Mesodermal cell (in vitro differentiated cells): ENCODE data around the gene AP2A2.

Experiments
- H3K27ac ChIP-seq: 2 replicates; pipeline ENCODE4 v1.7.0; 2013; ENCODE audit warnings: mild to moderate bottlenecking, low read depth, low read length, moderate library complexity; ENCODE audit not compliant: severe bottlenecking
- H3K36me3 ChIP-seq: 2 replicates; pipeline ENCODE4 v1.7.1; 2013; ENCODE audit warnings: mild to moderate bottlenecking, low read length, moderate library complexity; ENCODE audit not compliant: control insufficient read depth, insufficient read depth
- H3K4me1 ChIP-seq: one replicate; pipeline ENCODE4 v1.7.1; 2013; ENCODE audit warnings: mild to moderate bottlenecking, low read length; ENCODE audit not compliant: insufficient read depth, control insufficient read depth, poor library complexity, severe bottlenecking
- H3K4me3 ChIP-seq: 2 replicates; pipeline ENCODE4 v1.7.0; 2013; ENCODE audit warnings: low read length, control low read depth, mild to moderate bottlenecking; ENCODE audit not compliant: insufficient read depth, poor library complexity, severe bottlenecking; ENCODE audit errors: extremely low read depth
- H3K9me3 ChIP-seq: 2 replicates; pipeline ENCODE4 v1.7.1; 2013; ENCODE audit warnings: mild to moderate bottlenecking, low read length, moderate library complexity; ENCODE audit not compliant: control insufficient read depth
- WGBS, 2 experiments: methylation state at CpG; one replicate each; pipeline ENCODE4 v1.1.5; 2013; ENCODE audit warnings: missing lambda C conversion rate in 2 of 2; ENCODE audit not compliant: insufficient coverage in 2 of 2; 5-methylcytosine and 5-hydroxymethylcytosine counted together

AP2A2 gene

DNA sequence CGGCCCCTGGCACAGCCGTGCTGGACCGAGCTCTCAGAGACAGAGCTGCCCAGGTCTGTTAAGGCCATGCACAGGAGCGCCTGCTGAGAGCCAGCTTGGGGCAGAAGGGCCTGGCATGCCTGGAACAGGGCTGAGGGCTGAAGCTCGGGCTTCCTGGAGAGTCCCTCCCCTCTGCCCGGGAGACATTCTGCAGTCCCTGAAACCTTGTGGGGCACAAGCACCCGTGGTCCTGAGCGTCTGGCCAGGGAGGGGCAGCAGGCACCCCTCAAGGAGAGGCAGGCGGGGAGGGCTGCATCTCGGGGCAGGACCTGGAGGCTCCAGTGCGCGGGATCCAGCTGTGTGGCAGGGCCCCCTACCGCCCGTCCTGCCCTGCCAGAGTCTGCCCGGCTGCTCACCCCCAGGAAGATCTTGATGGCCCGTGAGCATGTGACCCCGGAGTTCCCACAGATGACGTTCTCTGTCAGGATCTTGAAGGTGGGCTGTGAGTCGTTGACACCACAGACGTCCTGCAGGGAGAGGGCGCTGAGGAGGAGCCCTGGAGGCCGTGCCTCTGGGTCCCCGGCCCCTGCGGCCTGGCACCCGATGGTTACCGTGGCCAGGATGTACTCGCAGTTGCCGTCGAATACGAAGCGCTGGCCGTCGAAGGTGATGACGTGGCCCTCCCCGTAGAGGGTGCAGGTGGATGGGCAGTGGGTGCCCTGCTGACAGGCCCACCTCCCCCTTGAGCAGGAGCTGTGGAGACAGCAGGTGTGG lies 99.9 kb downstream of the AP2A2 start:
- no peaks in the 10 kb centered on the region for H3K36me3 ChIP-seq
- H3K4me3 ChIP-seq = no peak overlapping the region
- no peaks in the 10 kb centered on the region for H3K9me3 ChIP-seq
- 92% methylated on average over 29 to 34 of the region's 35 CpGs for WGBS, 2 experiments
- H3K4me1 ChIP-seq = no peaks in the 10 kb centered on the region
- H3K27ac ChIP-seq = no peak overlapping the region

DNA sequence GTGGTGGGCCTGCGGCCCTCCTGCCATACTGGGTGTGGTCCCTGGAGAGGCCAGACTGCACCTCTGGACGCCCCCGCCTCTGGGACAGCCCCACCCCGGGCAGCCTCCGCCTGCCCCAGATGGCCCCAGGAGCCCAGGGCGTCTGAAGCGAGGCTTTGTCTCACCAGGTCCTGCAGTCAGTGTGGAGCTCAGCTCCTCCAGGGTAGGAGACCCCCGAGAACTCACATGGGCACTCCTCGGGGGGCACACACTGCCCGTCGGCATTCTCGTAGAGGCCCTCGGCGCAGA lies 100.4 kb downstream of the AP2A2 start:
- Histone ChIP-seq H3K36me3 (no peaks in the 10 kb centered on the region), H3K4me1 (no peaks in the 10 kb centered on the region), H3K27ac (no peak overlapping the region), H3K9me3 (no peaks in the 10 kb centered on the region), H3K4me3 (no peak overlapping the region)
- WGBS, 2 experiments = 87 to 95% methylated on average over 13 to 14 of the region's 14 CpGs

DNA sequence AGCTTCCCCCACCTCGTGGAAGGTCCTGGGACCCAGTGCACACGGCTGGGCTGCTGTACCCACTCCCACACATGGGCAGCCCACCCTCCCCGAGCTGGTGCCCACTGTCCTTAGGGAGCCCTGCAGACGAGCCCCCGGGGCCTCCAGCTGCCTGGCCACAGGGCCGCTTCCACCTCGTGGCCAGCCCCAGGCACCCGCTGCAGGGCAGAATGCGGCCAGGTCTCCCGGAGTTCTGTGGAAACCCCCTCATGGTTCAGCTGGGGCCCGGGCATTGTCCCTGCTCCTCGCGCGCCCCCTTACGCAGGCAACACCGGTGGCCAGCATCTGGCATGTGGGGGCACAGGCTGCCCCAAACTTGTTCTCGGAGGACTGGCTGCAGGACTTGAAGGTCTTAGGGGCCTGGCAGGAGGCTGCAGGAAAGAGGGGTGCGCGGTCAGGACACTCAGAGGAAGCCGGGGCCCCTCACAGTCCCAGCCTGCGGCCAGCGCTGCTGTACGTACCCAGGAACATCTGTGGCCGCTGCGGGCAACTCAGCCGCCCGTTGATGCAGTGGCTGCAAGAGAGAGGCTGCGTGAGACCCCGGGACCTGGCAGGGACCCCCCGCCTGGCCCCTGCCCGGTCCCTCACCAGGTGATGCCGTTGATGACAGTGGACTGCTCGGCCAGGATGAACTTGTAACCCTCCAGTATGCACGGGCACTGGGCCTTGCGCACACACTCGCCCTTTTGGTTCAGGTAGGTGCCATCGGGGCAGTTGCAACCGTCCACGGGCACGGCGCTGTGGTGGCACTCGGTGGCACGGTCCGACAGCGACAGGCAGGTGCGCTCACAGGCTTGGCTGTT lies 101.2 kb downstream of the AP2A2 start:
- 93 to 94% methylated on average over 44 to 45 of the region's 46 CpGs for whole genome bisulfite sequencing, 2 experiments
- H3K4me1 ChIP-seq = no peaks in the 10 kb centered on the region
- no peak overlapping the region for H3K27ac ChIP-seq
- no peaks in the 10 kb centered on the region for H3K36me3 ChIP-seq
- H3K9me3 ChIP-seq = no peaks in the 10 kb centered on the region
- no peak overlapping the region for H3K4me3 ChIP-seq

DNA sequence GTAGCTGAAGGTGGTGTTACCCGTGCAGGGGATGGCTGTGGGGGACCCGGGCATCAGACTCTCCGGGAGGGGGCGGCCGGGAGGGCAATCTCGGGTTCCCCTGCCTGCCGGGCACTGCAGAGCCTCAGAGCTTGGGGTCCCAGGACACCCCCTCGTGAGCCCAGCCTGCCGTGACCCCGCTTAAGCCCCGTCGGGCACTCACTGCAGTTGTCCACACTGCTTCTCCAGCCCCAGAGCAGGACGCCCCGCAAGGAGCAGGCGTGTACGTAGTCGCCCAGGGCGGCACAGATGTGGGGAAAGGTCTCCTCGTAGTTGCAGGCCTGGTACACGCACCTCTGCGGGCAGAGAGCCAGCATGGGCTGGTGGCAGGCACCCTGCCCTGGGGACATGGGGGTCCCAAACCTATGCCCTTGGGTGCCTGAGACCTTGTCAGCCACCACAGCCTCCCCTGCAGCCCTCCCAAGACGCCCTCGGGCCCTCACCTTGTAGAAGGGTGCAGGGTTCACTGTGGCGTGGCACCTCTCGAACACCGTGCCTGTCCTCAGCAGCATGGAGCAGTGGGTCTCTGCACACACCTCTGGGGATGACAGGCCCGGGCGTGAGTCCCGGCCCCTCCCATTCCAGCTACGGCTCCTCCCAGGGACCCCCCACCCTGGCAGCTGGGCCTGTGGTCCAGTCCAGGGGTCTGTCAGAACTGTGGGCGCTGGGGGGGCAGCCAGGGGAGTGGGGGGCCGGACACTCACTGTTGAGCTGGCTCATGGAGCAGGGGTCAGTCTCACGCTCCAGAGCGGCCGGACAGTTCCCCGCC lies 102.0 kb downstream of the AP2A2 start:
- Histone ChIP-seq H3K4me3 (no peak overlapping the region), H3K9me3 (no peaks in the 10 kb centered on the region), H3K36me3 (no peaks in the 10 kb centered on the region), H3K27ac (no peak overlapping the region), H3K4me1 (no peaks in the 10 kb centered on the region)
- 92% methylated on average over 33 to 34 of the region's 36 CpGs for WGBS, 2 experiments

DNA sequence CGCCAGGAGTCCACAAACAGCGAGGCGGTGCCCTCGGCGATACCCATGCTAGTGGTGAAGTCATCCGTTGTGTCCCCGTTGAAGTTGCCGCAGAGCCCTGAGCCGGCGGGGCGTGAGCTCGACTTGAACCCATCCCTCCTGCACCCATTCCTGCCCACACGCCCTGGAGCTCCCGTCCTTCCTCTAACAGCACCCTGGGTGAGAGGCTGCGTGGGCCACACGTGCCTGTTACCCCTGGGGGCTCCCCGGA lies 102.5 kb downstream of the AP2A2 start:
- WGBS, 2 experiments = 96 to 97% methylated on average over 16 to 17 of the region's 17 CpGs
- no peaks in the 10 kb centered on the region for H3K36me3 ChIP-seq
- H3K27ac ChIP-seq = no peak overlapping the region
- no peaks in the 10 kb centered on the region for H3K4me1 ChIP-seq
- H3K4me3 ChIP-seq = no peak overlapping the region
- H3K9me3 ChIP-seq = no peaks in the 10 kb centered on the region

DNA sequence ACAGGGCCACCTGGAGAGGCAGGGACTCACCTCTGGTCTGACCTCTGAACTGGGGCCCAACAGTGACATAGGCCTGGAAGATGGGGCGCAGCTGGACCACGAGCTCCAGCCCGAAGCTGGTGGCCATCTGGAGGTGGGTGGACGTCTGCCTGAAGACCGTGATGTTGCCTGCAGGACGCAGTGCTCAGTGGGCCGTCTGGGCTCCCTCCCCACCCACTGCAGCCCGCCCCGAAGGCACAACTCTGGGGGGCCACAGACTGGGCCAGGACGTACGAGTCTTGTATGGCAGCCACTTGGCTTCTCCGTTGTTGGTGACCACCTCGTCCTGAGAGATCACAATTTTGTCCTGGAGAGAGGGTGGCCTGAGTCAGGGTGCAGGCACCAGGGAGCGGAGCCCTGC lies 102.9 kb downstream of the AP2A2 start:
- Histone ChIP-seq H3K9me3 (no peaks in the 10 kb centered on the region), H3K4me3 (no peak overlapping the region), H3K27ac (no peak overlapping the region), H3K36me3 (no peaks in the 10 kb centered on the region), H3K4me1 (no peaks in the 10 kb centered on the region)
- WGBS, 2 experiments = 89 to 93% methylated on average over 13 to 14 of the region's 14 CpGs

DNA sequence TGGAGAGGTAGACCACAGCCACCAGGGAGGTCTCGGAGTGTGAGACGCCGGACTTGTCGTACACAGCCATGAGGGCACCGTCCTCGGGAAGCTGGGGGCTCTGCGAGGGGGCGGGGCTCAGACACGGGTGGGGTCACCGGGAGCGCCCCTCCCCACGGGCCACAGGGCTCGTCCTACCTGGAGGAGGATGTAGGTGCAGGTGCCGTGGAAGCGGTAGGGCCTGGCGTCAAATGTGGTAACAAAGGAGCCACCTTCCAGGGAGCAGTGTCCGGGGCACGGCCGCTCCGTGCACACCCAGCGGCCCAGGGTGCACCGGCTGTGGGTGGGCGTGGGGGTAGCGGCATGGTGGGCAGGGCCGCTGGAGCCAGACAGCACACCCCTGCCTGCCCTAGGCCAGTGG lies 103.4 kb downstream of the AP2A2 start:
- 93 to 95% methylated on average over 19 to 24 of the region's 25 CpGs for WGBS, 2 experiments
- no peaks in the 10 kb centered on the region for H3K4me1 ChIP-seq
- H3K36me3 ChIP-seq = no peaks in the 10 kb centered on the region
- no peak overlapping the region for H3K27ac ChIP-seq
- no peak overlapping the region for H3K4me3 ChIP-seq
- no peaks in the 10 kb centered on the region for H3K9me3 ChIP-seq

DNA sequence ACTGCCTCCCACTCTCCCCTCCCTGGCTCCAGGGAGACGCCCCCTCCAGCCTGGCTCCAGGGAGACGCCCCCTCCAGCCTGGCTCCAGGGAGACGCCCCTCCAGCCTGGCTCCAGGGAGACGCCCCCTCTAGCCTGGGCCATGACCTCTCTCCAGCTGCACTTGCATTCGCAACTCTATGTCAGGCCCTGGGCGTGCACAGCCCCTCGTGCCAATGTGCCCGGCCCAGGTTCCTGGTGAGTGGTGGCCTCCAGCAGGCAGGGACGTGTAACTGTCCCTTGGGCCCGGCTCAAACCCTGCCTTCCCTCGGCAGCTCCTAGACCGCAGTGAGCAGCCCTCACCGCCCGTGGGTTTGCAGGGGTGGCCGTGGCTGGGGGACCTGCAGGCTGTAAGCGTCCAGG lies 104.0 kb downstream of the AP2A2 start:
- Histone ChIP-seq H3K36me3 (no peaks in the 10 kb centered on the region), H3K4me1 (no peaks in the 10 kb centered on the region), H3K4me3 (no peak overlapping the region), H3K27ac (no peak overlapping the region), H3K9me3 (no peaks in the 10 kb centered on the region)
- 78 to 82% methylated on average over 9 to 15 of the region's 16 CpGs for WGBS, 2 experiments

DNA sequence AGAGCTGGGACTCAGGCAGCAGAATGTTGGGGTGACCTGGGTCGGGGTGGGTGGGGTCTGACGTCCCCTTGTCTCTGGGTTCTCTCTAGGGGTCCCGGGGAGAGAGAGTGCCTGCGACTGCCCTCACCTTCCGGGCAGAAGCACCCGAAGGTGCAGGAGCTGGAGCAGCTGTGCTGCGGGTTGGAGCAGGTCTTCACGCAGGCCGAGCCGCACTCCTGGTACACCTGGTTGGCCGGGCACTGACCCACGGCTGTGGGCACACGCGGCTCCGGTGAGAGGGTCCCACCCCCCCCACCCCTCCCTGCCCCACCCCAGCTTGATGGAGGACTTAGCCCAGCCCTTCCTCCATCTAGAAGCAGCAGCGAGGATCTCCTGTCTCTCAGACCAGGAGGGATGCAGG lies 104.4 kb downstream of the AP2A2 start:
- no peak overlapping the region for H3K4me3 ChIP-seq
- no peaks in the 10 kb centered on the region for H3K9me3 ChIP-seq
- 93 to 95% methylated on average over 5 to 13 of the region's 16 CpGs for WGBS, 2 experiments
- no peaks in the 10 kb centered on the region for H3K36me3 ChIP-seq
- no peaks in the 10 kb centered on the region for H3K4me1 ChIP-seq
- H3K27ac ChIP-seq = no peak overlapping the region

DNA sequence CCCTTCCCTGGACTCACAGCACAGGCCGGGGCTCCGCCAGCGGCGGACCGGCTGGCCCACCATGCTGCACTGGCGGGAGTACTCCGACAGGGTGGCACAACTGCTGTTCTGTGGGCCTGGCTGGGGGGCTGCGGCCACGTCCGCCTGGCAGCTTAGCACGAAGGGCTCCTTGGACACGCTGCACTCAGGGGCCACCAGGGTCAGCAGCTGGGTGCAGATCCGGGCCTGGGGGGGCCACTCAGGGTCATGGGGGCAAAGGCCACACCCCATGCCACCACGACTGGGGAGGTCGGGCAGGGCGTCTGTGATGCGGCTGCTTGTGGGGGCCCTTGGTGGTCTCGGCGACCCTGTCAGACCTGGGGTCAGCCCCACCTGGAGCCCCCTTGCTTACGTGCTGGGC lies 104.9 kb downstream of the AP2A2 start:
- H3K36me3 ChIP-seq = no peaks in the 10 kb centered on the region
- 93 to 95% methylated on average over 13 to 18 of the region's 20 CpGs for WGBS, 2 experiments
- no peaks in the 10 kb centered on the region for H3K4me1 ChIP-seq
- no peaks in the 10 kb centered on the region for H3K9me3 ChIP-seq
- no peak overlapping the region for H3K27ac ChIP-seq
- no peak overlapping the region for H3K4me3 ChIP-seq
